ENCODE results near the gene ATG16L2. TPM values are rescaled to one million over a fixed set of nuclear protein-coding genes. Genes with fewer than 3 reads are reported as not detected.
A peak's percentile ranks its signal among the peaks of the same experiment; 100 is the strongest.

Gene ATG16L2
- total and polyA plus RNA-seq, 9 of the 15 experiments (the other 6 are each of a cell fraction or from before 2014, with no cell fraction given), result 0.18 to 11.2 (median 6.2) TPM

DNA sequence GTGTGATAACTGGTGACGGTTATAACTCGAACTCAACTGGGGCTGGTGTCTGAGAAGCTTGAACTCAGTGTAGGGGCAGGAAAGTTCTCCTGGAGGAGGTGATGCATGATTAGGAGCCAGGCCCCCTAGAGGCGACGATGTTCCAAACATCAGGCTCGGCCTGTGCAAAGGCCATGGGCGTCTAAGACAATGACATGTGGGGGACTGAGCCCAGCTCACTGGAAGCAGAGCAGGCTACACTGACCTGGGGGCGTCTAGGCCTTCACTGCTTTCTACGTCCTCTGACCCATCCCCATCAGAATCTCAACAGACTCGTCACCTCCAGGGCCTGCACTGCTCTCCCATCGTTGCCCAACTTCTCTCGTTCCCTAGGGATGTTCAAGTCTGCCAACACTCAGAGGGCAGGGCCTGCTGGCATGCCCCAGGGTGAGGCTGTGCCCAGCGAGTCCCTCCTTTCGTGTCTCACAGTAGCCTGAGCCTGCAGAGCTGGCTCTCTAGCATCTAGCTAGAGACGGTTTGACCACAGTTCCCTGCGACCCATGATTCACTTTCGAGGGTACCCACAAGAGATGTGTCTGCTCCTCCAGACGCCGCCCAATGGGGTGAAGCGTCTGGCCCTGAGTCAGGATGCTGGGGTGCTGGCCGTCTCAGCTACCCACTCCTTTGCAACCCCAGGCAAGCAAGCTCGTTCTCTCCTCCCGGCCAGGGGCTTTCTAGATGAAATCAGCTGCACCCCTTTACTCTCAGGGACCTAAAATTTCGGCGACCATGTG, 1.1 kb upstream of the ATG16L2 start (continued):
- TF ChIP-seq, protein P1, sequence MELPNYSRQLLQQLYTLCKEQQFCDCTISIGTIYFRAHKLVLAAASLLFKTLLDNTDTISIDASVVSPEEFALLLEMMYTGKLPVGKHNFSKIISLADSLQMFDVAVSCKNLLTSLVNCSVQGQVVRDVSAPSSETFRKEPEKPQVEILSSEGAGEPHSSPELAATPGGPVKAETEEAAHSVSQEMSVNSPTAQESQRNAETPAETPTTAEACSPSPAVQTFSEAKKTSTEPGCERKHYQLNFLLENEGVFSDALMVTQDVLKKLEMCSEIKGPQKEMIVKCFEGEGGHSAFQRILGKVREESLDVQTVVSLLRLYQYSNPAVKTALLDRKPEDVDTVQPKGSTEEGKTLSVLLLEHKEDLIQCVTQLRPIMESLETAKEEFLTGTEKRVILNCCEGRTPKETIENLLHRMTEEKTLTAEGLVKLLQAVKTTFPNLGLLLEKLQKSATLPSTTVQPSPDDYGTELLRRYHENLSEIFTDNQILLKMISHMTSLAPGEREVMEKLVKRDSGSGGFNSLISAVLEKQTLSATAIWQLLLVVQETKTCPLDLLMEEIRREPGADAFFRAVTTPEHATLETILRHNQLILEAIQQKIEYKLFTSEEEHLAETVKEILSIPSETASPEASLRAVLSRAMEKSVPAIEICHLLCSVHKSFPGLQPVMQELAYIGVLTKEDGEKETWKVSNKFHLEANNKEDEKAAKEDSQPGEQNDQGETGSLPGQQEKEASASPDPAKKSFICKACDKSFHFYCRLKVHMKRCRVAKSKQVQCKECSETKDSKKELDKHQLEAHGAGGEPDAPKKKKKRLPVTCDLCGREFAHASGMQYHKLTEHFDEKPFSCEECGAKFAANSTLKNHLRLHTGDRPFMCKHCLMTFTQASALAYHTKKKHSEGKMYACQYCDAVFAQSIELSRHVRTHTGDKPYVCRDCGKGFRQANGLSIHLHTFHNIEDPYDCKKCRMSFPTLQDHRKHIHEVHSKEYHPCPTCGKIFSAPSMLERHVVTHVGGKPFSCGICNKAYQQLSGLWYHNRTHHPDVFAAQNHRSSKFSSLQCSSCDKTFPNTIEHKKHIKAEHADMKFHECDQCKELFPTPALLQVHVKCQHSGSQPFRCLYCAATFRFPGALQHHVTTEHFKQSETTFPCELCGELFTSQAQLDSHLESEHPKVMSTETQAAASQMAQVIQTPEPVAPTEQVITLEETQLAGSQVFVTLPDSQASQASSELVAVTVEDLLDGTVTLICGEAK (IDR thresholded peaks at IDR 0.05), result 0 out of 2 replicates have a peak, but pooled peaks have one; percentile 17
- TF ChIP-seq, protein P1 (CRISPR knock-in tag; IDR thresholded peaks at IDR 0.05), result no peak
- TF ChIP-seq CAMTA2 (CRISPR knock-in tag; conservative IDR thresholded peaks at IDR 0.05), result no peak
- TF ChIP-seq, protein P2, sequence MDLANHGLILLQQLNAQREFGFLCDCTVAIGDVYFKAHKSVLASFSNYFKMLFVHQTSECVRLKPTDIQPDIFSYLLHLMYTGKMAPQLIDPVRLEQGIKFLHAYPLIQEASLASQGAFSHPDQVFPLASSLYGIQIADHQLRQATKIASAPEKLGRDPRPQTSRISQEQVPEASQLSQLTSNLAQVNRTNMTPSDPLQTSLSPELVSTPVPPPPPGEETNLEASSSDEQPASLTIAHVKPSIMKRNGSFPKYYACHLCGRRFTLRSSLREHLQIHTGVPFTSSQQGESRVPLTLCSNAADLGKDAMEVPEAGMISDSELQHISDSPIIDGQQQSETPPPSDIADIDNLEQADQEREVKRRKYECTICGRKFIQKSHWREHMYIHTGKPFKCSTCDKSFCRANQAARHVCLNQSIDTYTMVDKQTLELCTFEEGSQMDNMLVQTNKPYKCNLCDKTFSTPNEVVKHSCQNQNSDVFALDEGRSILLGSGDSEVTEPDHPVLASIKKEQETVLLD (IDR thresholded peaks at IDR 0.05), result no peak
- TF ChIP-seq, protein P3, sequence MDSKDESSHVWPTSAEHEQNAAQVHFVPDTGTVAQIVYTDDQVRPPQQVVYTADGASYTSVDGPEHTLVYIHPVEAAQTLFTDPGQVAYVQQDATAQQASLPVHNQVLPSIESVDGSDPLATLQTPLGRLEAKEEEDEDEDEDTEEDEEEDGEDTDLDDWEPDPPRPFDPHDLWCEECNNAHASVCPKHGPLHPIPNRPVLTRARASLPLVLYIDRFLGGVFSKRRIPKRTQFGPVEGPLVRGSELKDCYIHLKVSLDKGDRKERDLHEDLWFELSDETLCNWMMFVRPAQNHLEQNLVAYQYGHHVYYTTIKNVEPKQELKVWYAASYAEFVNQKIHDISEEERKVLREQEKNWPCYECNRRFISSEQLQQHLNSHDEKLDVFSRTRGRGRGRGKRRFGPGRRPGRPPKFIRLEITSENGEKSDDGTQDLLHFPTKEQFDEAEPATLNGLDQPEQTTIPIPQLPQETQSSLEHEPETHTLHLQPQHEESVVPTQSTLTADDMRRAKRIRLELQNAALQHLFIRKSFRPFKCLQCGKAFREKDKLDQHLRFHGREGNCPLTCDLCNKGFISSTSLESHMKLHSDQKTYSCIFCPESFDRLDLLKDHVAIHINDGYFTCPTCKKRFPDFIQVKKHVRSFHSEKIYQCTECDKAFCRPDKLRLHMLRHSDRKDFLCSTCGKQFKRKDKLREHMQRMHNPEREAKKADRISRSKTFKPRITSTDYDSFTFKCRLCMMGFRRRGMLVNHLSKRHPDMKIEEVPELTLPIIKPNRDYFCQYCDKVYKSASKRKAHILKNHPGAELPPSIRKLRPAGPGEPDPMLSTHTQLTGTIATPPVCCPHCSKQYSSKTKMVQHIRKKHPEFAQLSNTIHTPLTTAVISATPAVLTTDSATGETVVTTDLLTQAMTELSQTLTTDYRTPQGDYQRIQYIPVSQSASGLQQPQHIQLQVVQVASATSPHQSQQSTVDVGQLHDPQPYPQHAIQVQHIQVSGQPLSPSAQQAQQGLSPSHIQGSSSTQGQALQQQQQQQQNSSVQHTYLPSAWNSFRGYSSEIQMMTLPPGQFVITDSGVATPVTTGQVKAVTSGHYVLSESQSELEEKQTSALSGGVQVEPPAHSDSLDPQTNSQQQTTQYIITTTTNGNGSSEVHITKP (IDR thresholded peaks at IDR 0.05; ENCODE audit: partially characterized antibody), result peak; percentile 40
- TF ChIP-seq PRPF4 (IDR thresholded peaks at IDR 0.05; ENCODE audit: insufficient read depth, low read depth, low read length, poor library complexity, severe bottlenecking), result no peak
- TF ChIP-seq JUND (IDR thresholded peaks at IDR 0.05; ENCODE audit: borderline replicate concordance, low read depth, low read length), result 0 out of 2 replicates have a peak, but pooled peaks have one; percentile 24
- peak; percentile 57; the same call in 1 of the 3 replicates for TF ChIP-seq JUND (tag; IDR thresholded peaks at IDR 0.05; ENCODE audit: borderline replicate concordance, low read depth, low read length)
- TF ChIP-seq TCFL5 (CRISPR knock-in tag; conservative IDR thresholded peaks at IDR 0.05), result no peak
- no peak for TF ChIP-seq NCOR1 (IDR thresholded peaks at IDR 0.05)
- no peak for TF ChIP-seq CBFA2T2 (conservative IDR thresholded peaks at IDR 0.05)
- TF ChIP-seq RFX7 (CRISPR knock-in tag; IDR thresholded peaks at IDR 0.05), result no peak

Measured in K562 (cell line).